ENCODE results near the gene MED16.
"Not testable (repeated sequence)": the region's sequence is repeated elsewhere in the genome, so short reads cannot be mapped to it uniquely, and the experiment has no call there.

Gene MED16

DNA sequence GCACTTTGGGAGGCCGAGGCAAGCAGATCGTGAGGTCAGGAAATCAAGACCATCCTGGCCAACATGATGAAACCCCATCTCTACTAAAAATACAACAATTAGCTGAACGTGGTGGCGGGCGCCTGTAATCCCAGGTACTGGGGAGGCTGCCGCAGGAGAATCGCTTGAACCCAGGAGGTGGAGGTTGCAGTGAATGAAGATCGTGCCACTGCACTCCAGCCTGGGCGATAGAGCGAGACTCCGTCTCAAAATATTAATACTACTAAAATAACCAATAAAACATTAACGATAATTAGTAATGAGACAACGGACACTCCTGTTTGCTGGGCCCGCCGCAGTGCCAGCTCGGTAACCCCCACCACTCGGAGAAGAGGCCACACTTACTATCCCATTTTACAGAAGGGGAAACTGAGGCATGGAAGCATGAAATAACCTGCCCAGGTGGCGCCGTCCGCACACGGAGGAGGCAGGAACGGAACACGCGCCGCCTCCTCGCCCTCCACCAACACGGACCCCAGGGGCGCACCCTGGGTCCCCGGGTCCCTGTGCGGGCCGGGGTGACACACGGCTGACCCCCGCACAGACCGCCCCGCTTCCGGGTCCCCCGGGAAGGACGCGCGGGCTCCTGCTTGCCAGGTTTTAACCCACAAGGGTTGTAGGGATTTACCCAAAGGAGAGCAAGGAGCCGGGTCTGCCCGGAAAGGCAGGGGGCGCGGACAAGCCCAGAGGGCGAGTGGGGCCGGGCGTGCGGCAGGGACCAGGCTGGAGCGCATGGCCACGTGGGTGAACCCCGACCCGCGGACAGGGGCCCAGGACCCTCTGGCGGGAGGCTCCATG, 18.4 kb upstream of the MED16 start:
- DNase-seq: no peak

DNA sequence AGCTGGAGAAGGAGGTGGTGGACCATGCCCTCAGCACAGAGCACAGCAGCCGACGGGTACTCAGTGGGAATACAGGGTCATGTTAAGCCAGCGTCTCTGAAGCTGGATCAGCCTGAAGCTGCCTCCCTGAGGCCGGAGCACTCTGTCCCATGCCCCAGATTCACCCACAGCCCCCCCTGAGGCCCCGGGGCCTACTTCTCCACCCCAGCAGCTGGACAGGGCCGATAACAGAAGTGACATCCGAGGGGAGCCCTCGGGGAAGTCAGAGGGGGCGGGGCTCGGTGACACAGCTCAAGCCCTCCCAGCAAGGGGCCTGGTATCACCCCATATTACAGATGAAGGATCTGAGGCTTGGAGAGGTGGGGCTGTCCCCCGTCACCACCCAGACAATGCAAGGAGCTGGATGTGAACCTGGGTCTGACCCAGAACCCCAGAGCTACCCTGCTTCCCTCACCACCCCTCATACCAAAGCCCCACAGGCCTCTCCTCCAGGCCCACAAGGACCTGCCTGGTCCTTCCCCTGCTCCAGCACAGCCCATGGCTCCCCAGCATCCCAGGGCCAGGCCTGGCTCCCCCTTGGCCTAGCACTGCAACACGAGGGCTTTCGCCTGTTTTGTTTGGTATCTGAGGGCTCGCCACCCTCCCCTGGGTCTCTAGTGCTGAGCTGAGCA, 14.3 kb upstream of the MED16 start:
- DNase-seq: no peak

DNA sequence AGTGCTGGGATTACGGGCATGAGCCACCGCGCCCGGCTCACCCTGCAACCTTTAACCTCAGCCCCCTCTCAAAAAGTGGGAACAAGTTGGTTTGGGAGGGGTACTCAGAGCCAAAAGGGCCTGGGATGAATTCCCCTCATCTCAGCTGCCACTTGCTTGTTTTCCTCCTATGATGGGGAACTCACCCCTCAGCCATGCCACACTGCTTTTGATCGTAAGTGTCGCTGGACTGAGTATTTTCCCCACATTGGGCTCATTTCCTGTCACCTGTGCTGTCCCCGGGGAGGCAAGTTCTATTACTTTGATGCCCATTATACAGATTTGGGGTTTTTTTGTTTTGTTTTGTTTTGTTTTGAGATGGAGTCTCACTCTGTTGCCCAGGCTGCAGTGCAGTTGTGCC, 13.5 kb upstream of the MED16 start:
- DNase-seq: no peak

- DNase-seq: no peak
Measured at GRCh38 chr19:904545-904944, 11.6 kb upstream of the MED16 start.

GRCh38 chr19:903266-903797, 10.3 kb upstream of the MED16 start:
- DNase-seq: no peak

- DNase-seq: no peak
Measured at GRCh38 chr19:902446-903226, 9.6 kb upstream of the MED16 start.

DNA sequence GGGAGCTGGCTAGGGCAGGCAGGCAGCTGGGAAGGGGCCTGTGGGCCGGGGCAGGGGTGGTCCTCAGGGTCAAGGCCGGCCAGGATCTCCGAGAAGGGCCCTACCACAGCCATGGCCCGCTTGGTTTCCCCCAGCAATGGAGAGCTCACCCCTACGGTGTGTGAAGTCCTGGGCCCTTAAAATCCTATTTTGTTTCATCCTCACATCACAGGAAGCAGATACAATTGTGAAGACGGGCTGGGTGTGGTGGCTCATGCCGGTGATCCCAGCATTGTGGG, 9.0 kb upstream of the MED16 start:
- DNase-seq: no peak

GRCh38 chr19:901216-902092, 8.5 kb upstream of the MED16 start:
- no peak for DNase-seq

- no peak for DNase-seq
Measured at GRCh38 chr19:900302-901111, 7.5 kb upstream of the MED16 start.

GRCh38 chr19:900043-900301, 7.0 kb upstream of the MED16 start:
- DNase-seq: no peak

GRCh38 chr19:899336-900042, 6.5 kb upstream of the MED16 start:
- no peak for DNase-seq

- DNase-seq: no peak
Measured at GRCh38 chr19:898663-899062, 5.7 kb upstream of the MED16 start.

DNA sequence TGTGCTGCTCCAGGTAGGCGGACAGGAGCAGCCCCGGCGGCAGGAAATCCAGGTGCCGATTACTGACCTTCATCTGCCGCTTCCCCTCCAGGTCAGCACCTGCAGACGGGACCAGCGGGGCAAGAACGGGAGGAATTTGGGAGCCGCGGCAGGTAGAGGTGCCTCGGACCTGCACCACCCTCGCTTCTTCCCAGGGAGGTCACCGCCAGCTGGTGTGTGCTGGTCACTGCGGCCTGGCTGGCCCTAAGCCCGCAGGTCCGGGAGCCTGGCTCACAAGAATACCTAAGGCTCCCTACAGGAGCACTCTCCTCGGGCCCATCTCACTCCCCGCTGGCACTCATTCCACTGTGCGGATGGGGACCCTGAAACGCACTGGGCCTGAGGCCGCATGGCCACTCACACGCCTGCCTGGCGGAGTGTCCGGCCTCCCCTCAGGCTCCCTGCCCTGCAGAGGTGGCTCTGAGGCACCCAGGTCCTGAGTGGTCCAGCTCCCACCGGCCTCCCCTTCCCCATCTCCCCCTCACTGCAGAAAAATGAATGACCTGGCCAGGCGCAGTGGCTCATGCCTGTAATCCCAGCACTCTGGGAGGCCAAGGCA, 4.6 kb upstream of the MED16 start:
- no peak for DNase-seq

GRCh38 chr19:896999-897398, 4.0 kb upstream of the MED16 start:
- no peak for DNase-seq

DNA sequence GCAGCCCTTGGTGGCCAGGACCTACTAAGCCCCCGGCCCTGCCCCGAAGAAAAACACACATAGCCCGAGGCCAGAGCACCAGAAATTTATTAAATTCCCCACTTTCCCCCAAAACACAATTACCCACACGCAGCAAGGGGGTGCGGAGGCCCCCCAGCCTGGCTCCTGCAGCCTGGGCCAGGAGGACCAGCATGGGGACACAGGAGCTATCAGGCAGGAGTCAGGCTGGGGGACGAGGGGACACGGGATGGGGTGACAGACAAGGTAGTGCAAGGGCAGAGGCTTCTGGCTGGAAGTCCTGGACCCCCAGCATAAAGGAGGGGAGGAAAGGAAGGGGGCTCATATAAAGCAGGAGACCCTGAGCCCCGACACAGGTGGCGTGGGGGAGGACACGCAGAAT, 3.4 kb upstream of the MED16 start:
- no peak for DNase-seq

- DNase-seq: no peak
Measured at GRCh38 chr19:892243-892893, 619 bp downstream of the MED16 start.

DNA sequence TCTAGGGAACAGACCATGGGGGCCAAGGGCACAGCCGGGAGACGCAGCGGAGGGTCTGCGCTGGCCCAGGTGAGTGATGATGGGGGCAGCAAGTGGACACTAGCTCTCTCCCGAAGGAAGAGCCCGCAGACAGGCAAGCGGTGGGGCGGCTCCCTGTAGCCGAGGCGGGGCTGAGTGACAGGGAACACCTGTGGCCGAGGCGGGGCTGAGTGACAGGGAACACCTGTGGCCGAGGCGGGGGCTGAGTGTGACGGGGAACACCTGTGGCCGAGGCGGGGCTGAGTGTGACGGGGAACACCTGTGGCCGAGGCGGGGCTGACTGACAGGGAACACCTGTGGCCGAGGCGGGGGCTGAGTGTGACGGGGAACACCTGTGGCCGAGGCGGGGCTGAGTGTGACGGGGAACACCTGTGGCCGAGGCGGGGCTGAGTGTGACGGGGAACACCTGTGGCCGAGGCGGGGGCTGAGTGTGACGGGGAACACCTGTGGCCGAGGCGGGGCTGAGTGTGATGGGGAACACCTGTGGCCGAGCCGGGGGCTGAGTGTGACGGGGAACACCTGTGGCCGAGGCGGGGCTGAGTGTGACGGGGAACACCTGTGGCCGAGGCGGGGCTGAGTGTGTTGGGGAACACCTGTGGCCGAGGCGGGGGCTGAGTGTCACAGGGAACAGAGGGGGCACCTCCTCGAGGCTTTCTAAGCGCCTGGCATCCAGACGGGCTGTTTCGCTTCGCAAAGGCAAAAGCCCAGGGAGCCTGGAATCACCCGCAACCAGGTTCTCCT, 1.4 kb downstream of the MED16 start:
- DNase-seq: not testable (repeated sequence)

DNA sequence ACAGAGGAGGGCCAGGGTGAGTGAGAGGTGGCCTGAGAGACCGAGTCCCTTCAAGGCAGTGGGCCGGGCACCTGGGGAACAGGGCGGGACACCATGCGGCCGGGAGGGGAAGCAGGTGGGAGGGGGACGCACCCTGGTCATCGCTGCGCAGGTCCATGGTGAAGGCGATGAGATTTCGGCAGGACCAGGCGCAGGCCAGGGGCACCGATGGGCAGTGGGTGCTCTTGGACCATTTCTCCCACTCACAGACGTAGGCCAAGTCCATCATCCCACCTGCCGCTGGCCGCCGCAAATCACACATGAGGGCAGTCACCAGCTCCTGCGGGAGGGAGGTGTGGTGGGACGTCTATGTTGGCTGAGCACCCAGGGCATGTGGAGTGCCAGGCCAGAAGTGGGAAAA, 2.2 kb downstream of the MED16 start:
- no peak for DNase-seq

DNA sequence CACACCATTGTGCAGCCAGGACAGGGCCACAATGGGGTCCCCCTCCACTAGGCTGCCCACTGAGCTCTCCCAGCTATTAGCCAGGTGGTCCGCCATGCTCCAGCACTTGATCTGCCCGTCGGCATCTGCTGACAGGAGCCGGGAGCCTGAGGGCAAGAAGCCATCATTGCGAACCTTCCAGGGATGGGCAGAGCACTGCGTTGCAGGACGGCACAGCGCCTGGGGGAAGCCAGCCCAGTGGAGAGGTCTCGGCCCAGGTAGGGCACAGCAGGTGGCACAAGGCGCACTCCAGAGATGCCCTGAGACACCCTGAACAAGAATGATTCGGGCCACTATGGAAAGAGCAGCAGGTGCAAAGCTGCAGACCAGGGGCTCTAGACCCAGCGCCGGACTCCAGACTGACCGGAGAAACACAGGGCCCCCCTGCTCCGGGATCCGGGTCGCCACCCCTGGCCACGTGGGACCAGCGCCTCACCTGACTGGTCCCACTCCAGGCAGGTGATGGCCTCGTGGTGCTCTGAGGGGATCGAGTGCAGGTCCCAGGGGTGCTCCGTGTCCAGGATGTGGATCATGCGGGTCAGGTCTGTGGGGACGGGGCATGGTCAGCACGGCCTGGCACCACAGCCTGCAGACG, 3.2 kb downstream of the MED16 start:
- no peak for DNase-seq

All from stimulated activated CD4-positive, alpha-beta T cell treated with anti-CD3 and anti-CD28 coated beads, Interleukin-4, amount 100 ng/mL, for 24 hours (primary cell).